Measurements from ENCODE around the gene HECW1.

GRCh38 chr7:43265139-43265538 is 152.7 kb downstream of the HECW1 start:
- no peak for TF ChIP-seq CTCF (IDR thresholded peaks at IDR 0.05)
- TF ChIP-seq POLR2A (IDR thresholded peaks at IDR 0.05) = no peak
- TF ChIP-seq EP300 (IDR thresholded peaks at IDR 0.05) = no peak
- TF ChIP-seq POLR2AphosphoS5 (IDR thresholded peaks at IDR 0.05) = no peak

Data from upper lobe of left lung (tissue), 4 donors.